PC-3 (cell line): Measurements from ENCODE around the gene ILK. TPM values are rescaled to one million over a fixed set of nuclear protein-coding genes. Genes with fewer than 3 reads are reported as not detected.

Source experiments
- ATAC-seq: fragments of 200-7000 bp; cut with Tn5 transposase; 2 replicates; pipeline ENCODE4 v1.9.1; 2020; ENCODE audit warnings: mild to moderate bottlenecking, moderate library complexity
- BruUV-seq: library from RNA; stranded (reverse); fragments of 400-500 nt; replicated peaks from 2 replicates; lab custom pipeline; 2021; lab: Mats Ljungman, UMichigan
- CTCF ChIA-PET: fragments of 300-600 bp; sonication (Branson Sonifier 250); formaldehyde crosslinking; loops from one replicate; lab custom pipeline; 2022; ENCODE audit warnings: antibody characterized with exemption; lab: Charles Lee
- POLR2A ChIA-PET: fragments of 300-600 bp; sonication (Branson Sonifier 250); formaldehyde crosslinking; loops from one replicate; lab custom pipeline; 2022; ENCODE audit warnings: antibody characterized with exemption; ENCODE audit not compliant: unreplicated experiment; lab: Charles Lee
- DNase-seq: peaks from one replicate; pipeline ENCODE4 v3.0.0-alpha.2; 2015
- H2AFZ ChIP-seq: fragments of 300-600 bp; sonication (generic); 2 replicates; pipeline ENCODE4 v1.6.0; 2016; ENCODE audit warnings: antibody characterized with exemption, low read length
- H3F3A ChIP-seq: fragments of 300-600 bp; sonication (generic); one replicate; pipeline ENCODE4 v1.6.0; 2017; ENCODE audit warnings: antibody characterized with exemption, low read length, control low read depth, mild to moderate bottlenecking; ENCODE audit not compliant: unreplicated experiment
- H3K27ac ChIP-seq: fragments of 300-600 bp; sonication (generic); 2 replicates; pipeline ENCODE4 v1.5.1; 2016; ENCODE audit warnings: mild to moderate bottlenecking, low read length
- H3K27me3 ChIP-seq: fragments of 300-600 bp; sonication (generic); 2 replicates; pipeline ENCODE4 v1.6.1; 2016; ENCODE audit warnings: low read length, mixed read lengths
- H3K36me3 ChIP-seq: fragments of 300-600 bp; sonication (generic); 2 replicates; pipeline ENCODE4 v1.6.1; 2016; ENCODE audit warnings: low read depth, mixed run types, low read length, mixed read lengths
- H3K4me1 ChIP-seq: fragments of 300-600 bp; sonication (generic); 2 replicates; pipeline ENCODE4 v1.5.1; 2016; ENCODE audit warnings: low read length; ENCODE audit not compliant: insufficient read depth
- H3K4me2 ChIP-seq: fragments of 300-600 bp; sonication (generic); 2 replicates; pipeline ENCODE4 v1.6.0; 2016; ENCODE audit warnings: low read length
- H3K4me3 ChIP-seq: fragments of 300-600 bp; sonication (generic); 2 replicates; pipeline ENCODE4 v1.5.1; 2016; ENCODE audit warnings: mild to moderate bottlenecking, low read length, mixed read lengths
- H3K79me2 ChIP-seq: fragments of 300-600 bp; sonication (generic); 2 replicates; pipeline ENCODE4 v1.6.1; 2017; ENCODE audit warnings: low read length, mixed read lengths
- H3K9ac ChIP-seq: fragments of 300-600 bp; sonication (generic); 2 replicates; pipeline ENCODE4 v1.6.0; 2016; ENCODE audit warnings: mild to moderate bottlenecking, low read length
- H3K9me2 ChIP-seq: fragments of 300-600 bp; sonication (generic); replicated peaks from 2 replicates; pipeline ENCODE4 v1.6.1; 2016; ENCODE audit warnings: mixed run types, low read length, mixed read lengths
- H3K9me3 ChIP-seq: fragments of 300-600 bp; sonication (generic); 2 replicates; pipeline ENCODE4 v1.6.1; 2016; ENCODE audit warnings: low read length, mixed read lengths
- H4K20me1 ChIP-seq: fragments of 300-600 bp; sonication (generic); 2 replicates; pipeline ENCODE4 v1.6.1; 2016; ENCODE audit warnings: low read length, mixed read lengths
- EZH2 ChIP-seq: fragments of 300-600 bp; sonication (generic); IDR thresholded peaks from one replicate; pipeline ENCODE4 v1.6.1; 2017; ENCODE audit warnings: antibody characterized with exemption, mild to moderate bottlenecking, low read length; ENCODE audit not compliant: unreplicated experiment
- EZH2phosphoT487 ChIP-seq: fragments of 300-600 bp; sonication (generic); IDR thresholded peaks from 2 replicates; pipeline ENCODE4 v1.6.1; 2018; ENCODE audit warnings: mild to moderate bottlenecking, antibody characterized with exemption, low read length, borderline replicate concordance
- intact Hi-C: fragments of 100-400 bp; cut with micrococcal nuclease; formaldehyde crosslinking; loops from 2 replicates; pipeline ENCODE4 v1.9.0; 2023
- total RNA-seq: library from RNA; depleted of rRNA; stranded (reverse); fragments of >200 nt; gene quantifications from 2 replicates; pipeline ENCODE4 v1.2.3, GENCODE V29; 2014
- TF ChIP-seq, protein P1 (sequence below): fragments of 300-600 bp; sonication (generic); conservative IDR thresholded peaks from 2 replicates; pipeline ENCODE4 v1.5.1; 2017; ENCODE audit warnings: antibody characterized with exemption, low read depth, mild to moderate bottlenecking, low read length

The ILK gene
- total RNA-seq, 1 experiment from 2014 or later: 73.9 TPM

DNA sequence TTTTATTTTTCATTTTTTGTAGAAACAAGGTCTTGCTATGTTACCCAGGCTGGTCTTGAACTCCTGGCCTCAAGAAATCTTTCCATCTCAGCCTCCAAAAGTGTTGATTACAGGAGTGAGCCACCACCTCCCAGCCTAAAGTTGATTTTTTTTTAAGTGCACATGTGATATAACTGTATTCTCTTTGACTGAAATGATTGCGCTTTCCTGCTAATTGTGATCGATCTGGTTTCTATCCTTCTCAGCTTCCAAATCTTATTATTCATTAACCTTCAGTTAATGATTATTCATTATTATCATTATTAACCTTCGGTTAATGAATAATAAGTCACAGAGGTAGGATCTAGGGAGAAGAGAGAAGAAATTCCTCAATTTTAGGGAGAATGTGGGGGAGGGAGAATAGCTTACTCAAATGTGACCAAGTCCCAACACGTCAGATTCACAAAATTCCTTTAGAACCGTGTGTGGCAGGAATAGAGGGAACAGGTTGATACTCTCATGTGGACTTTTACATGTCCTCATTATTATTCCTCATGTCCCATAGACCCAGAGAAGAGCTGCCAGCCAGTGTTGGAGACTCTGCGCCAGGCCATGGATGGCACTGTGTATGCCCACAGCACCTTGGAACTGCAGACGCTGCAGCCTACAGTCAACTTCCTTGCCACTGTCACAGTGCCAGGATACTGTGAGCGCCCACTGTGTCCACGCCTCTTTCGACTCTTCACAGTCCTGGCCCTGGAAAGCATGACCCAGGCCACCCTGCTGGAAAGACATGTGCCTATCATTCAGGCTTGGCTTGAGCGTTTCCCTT lies 47.2 kb upstream of the ILK start:
- Histone ChIP-seq H4K20me1 (no peaks in the 10 kb centered on the region), H3K9me3 (no peaks in the 10 kb centered on the region), H3K9ac (no peak overlapping the region), H3K27ac (no peak overlapping the region), H3K9me2 (no peaks in the 10 kb centered on the region), H3K36me3 (no peaks in the 10 kb centered on the region), H3K4me3 (no peak overlapping the region), H3K4me1 (no peaks in the 10 kb centered on the region), H2AFZ (no peak overlapping the region), H3K27me3 (no peaks in the 10 kb centered on the region), H3K4me2 (no peak overlapping the region), H3K79me2 (no peaks in the 10 kb centered on the region), H3F3A (no peaks in the 10 kb centered on the region)
- TF ChIP-seq, protein P1, sequence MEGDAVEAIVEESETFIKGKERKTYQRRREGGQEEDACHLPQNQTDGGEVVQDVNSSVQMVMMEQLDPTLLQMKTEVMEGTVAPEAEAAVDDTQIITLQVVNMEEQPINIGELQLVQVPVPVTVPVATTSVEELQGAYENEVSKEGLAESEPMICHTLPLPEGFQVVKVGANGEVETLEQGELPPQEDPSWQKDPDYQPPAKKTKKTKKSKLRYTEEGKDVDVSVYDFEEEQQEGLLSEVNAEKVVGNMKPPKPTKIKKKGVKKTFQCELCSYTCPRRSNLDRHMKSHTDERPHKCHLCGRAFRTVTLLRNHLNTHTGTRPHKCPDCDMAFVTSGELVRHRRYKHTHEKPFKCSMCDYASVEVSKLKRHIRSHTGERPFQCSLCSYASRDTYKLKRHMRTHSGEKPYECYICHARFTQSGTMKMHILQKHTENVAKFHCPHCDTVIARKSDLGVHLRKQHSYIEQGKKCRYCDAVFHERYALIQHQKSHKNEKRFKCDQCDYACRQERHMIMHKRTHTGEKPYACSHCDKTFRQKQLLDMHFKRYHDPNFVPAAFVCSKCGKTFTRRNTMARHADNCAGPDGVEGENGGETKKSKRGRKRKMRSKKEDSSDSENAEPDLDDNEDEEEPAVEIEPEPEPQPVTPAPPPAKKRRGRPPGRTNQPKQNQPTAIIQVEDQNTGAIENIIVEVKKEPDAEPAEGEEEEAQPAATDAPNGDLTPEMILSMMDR: no peak
- TF ChIP-seq EZH2: no peak
- no peak for TF ChIP-seq EZH2phosphoT487
- DNase-seq: no peak
- no peak for ATAC-seq
- ChIA-PET POLR2A (interaction anchor here (0.6 kb wide), 1 partner anchor 14 kb away, joined by 3 read pairs; no protein-coding TSS in a partner anchor), CTCF (no interaction called here)
- intact Hi-C loops: no loop called here
- BruUV-seq: no TSS peak

DNA sequence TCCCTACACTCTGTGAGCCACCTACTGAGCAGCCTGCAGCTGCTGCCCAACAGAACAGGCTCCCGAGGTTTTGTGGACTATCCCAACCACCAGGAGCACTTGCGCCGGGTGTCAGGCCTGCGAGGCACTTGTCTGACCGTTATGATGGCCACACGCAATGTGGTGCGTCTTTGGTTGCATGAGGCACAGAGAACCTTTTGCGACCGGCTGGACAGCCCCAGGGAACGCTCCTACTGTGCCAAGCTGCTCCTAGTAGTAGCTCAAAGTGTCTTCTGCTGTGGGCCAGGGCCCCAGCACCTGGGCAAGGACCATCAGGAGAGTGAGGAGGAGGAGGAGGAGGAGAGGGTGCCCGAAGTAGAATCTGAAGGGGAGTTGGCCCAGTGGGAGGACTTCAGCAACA lies 46.5 kb upstream of the ILK start:
- no peak overlapping the region for H3K4me2 ChIP-seq
- no peaks in the 10 kb centered on the region for H3F3A ChIP-seq
- intact Hi-C loops: no loop called here
- no peak overlapping the region for H3K9ac ChIP-seq
- no peaks in the 10 kb centered on the region for H3K36me3 ChIP-seq
- no peaks in the 10 kb centered on the region for H3K27me3 ChIP-seq
- no peak for DNase-seq
- ATAC-seq: no peak
- CTCF ChIA-PET: no interaction called here
- H4K20me1 ChIP-seq: no peaks in the 10 kb centered on the region
- H3K9me2 ChIP-seq: no peaks in the 10 kb centered on the region
- no peak overlapping the region for H2AFZ ChIP-seq
- H3K9me3 ChIP-seq: no peaks in the 10 kb centered on the region
- no peaks in the 10 kb centered on the region for H3K79me2 ChIP-seq
- no TSS peak for BruUV-seq
- H3K4me1 ChIP-seq: no peaks in the 10 kb centered on the region
- no peak overlapping the region for H3K4me3 ChIP-seq
- POLR2A ChIA-PET: no interaction called here
- no peak overlapping the region for H3K27ac ChIP-seq
- TF ChIP-seq EZH2 (no peak), EZH2phosphoT487 (no peak)
- TF ChIP-seq, protein P1: no peak
